GM12878 (cell line): ENCODE measurements around the gene KCNK13. TPM values are rescaled to one million over a fixed set of nuclear protein-coding genes. Genes with fewer than 3 reads are reported as not detected.

Source experiments
- ATAC-seq: fragments of 200-7000 bp; cut with Tn5 transposase; 3 replicates; pipeline ENCODE4 v1.9.1; 2020; ENCODE audit warnings: mild to moderate bottlenecking, moderate library complexity
- BruUV-seq: library from RNA; stranded (reverse); fragments of 400-500 nt; replicated peaks from 2 replicates; lab custom pipeline; 2021; lab: Mats Ljungman, UMichigan
- CTCF ChIA-PET: fragments of 300-600 bp; sonication (Branson Sonifier 250); formaldehyde crosslinking; extraction: SDS; loops from one replicate; lab custom pipeline; 2021; ENCODE audit warnings: inconsistent platforms; lab: Yijun Ruan, JAX
- POLR2A ChIA-PET: fragments of 350-600 bp; formaldehyde crosslinking; extraction: SDS; loops from one replicate; lab custom pipeline; 2021; ENCODE audit warnings: inconsistent platforms; lab: Charles Lee
- RAD21 ChIA-PET: fragments of 300-600 bp; sonication (Branson Sonifier 250); formaldehyde crosslinking; loops from one replicate; lab custom pipeline; 2023; ENCODE audit warnings: antibody characterized with exemption; ENCODE audit not compliant: unreplicated experiment; lab: Charles Lee
- SMC1A ChIA-PET: fragments of 300-600 bp; sonication (Branson Sonifier 250); formaldehyde crosslinking; loops from one replicate; lab custom pipeline; 2023; ENCODE audit not compliant: unreplicated experiment, uncharacterized antibody; lab: Charles Lee
- DNase-seq: peaks from one replicate; pipeline ENCODE4 v3.0.0-alpha.2; 2011; ENCODE audit warnings: low read depth, low spot score
- FAIRE-seq: peaks from 3 replicates; lab custom pipeline; 2011; peaks lifted over from hg19 to GRCh38; lab: Jason Lieb, UNC
- H2AFZ ChIP-seq: 2 replicates; pipeline ENCODE4 v1.6.0; 2011; ENCODE audit warnings: low read depth, low read length, control low read depth; ENCODE audit not compliant: control insufficient read depth
- H3K27ac ChIP-seq: 2 replicates; pipeline ENCODE4 v1.5.1; 2011; ENCODE audit warnings: control low read depth; ENCODE audit not compliant: control insufficient read depth, insufficient read depth
- H3K27me3 ChIP-seq, 2 experiments: replicated peaks in 1 of 2; 2 replicates each; pipeline versions ENCODE4 v1.6.0 to v1.6.1; 2011; ENCODE audit warnings: low read length in 1 of 2; ENCODE audit not compliant: control insufficient read depth in 2 of 2, insufficient read depth in 2 of 2
- H3K36me3 ChIP-seq, 2 experiments: 2 replicates each; pipeline ENCODE4 v1.5.1; 2011; ENCODE audit warnings: low read length in 1 of 2; ENCODE audit not compliant: control insufficient read depth in 2 of 2, insufficient read depth in 2 of 2
- H3K4me1 ChIP-seq: 2 replicates; pipeline ENCODE4 v1.6.1; 2011; ENCODE audit warnings: mild to moderate bottlenecking, low read length, moderate library complexity, mixed read lengths; ENCODE audit not compliant: control insufficient read depth, insufficient read depth
- H3K4me2 ChIP-seq: 2 replicates; pipeline ENCODE4 v1.6.0; 2011; ENCODE audit warnings: control low read depth; ENCODE audit not compliant: control insufficient read depth, insufficient read depth
- H3K4me3 ChIP-seq: fragments of 200-600 bp; sonication (generic); 2 replicates; pipeline ENCODE4 v1.5.1; 2016
- H3K79me2 ChIP-seq: 2 replicates; pipeline ENCODE4 v1.6.0; 2011; ENCODE audit warnings: low read length; ENCODE audit not compliant: control insufficient read depth, insufficient read depth
- H3K9ac ChIP-seq: 2 replicates; pipeline ENCODE4 v1.8.0; 2011; ENCODE audit warnings: low read length, control low read depth, mixed read lengths; ENCODE audit not compliant: control insufficient read depth, insufficient read depth
- H3K9me3 ChIP-seq: replicated peaks from 3 replicates; pipeline ENCODE4 v1.5.1; 2011; ENCODE audit warnings: mild to moderate bottlenecking, low read length; ENCODE audit not compliant: control insufficient read depth, insufficient read depth
- H4K20me1 ChIP-seq: 2 replicates; pipeline ENCODE4 v1.6.0; 2011; ENCODE audit not compliant: control insufficient read depth, insufficient read depth
- ATF7 ChIP-seq: fragments of 450-650 bp; IDR thresholded peaks from 2 replicates; pipeline ENCODE4 v1.6.1; 2016; ENCODE audit warnings: low read depth, mild to moderate bottlenecking
- CBX3 ChIP-seq: fragments of 200-600 bp; sonication (generic); IDR thresholded peaks from 2 replicates; pipeline ENCODE4 v1.6.1; 2016; ENCODE audit warnings: low read depth, borderline replicate concordance
- CEBPB ChIP-seq, 2 experiments: fragments of 150-350 bp in 1 of 2; IDR thresholded peaks; 2 replicates each; pipeline ENCODE4 v1.6.1; 2012 to 2014; ENCODE audit warnings: low read depth in 2 of 2, low read length in 2 of 2, borderline replicate concordance in 1 of 2, inconsistent platforms in 1 of 2
- CREM ChIP-seq: IDR thresholded peaks from 2 replicates; pipeline ENCODE4 v1.6.1; 2014; ENCODE audit warnings: antibody characterized with exemption, low read depth
- CUX1 ChIP-seq: IDR thresholded peaks from 2 replicates; pipeline ENCODE4 v1.6.1; 2012; ENCODE audit warnings: improper control_type of control experiment, low read depth, low read length; ENCODE audit not compliant: insufficient replicate concordance
- GABPA ChIP-seq: IDR thresholded peaks from 2 replicates; pipeline ENCODE4 v1.6.1; 2014; ENCODE audit warnings: antibody characterized with exemption, low read depth, mild to moderate bottlenecking, inconsistent platforms
- HDAC6 ChIP-seq: fragments of 200-600 bp; sonication (generic); IDR thresholded peaks from one replicate; pipeline ENCODE4 v1.8.0; 2017; ENCODE audit warnings: antibody characterized with exemption; ENCODE audit not compliant: unreplicated experiment
- HSF1 ChIP-seq: fragments of 150-350 bp; IDR thresholded peaks from 2 replicates; pipeline ENCODE4 v1.6.1; 2014; ENCODE audit warnings: mild to moderate bottlenecking, low read depth, low read length
- IKZF2 ChIP-seq, 2 experiments: fragments of 450-650 bp; IDR thresholded peaks; 2 replicates each; pipeline ENCODE4 v1.6.1; 2017; ENCODE audit warnings: mild to moderate bottlenecking in 2 of 2, moderate library complexity in 2 of 2
- JUNB ChIP-seq: IDR thresholded peaks from 2 replicates; pipeline ENCODE4 v1.6.1; 2016; ENCODE audit warnings: antibody characterized with exemption, mild to moderate bottlenecking
- NBN ChIP-seq: fragments of 450-650 bp; IDR thresholded peaks from 2 replicates; pipeline ENCODE4 v1.6.1; 2016
- NR2C1 ChIP-seq: fragments of 450-650 bp; IDR thresholded peaks from 2 replicates; pipeline ENCODE4 v1.6.1; 2017; ENCODE audit warnings: antibody characterized with exemption, mild to moderate bottlenecking, moderate library complexity
- RCOR1 ChIP-seq: conservative IDR thresholded peaks from 2 replicates; pipeline ENCODE4 v1.6.1; 2012; ENCODE audit warnings: low read depth, low read length, improper control_type of control experiment
- RFX5 ChIP-seq: IDR thresholded peaks from 2 replicates; pipeline ENCODE4 v1.6.1; 2011; ENCODE audit warnings: low read depth, low read length, improper control_type of control experiment
- SP1 ChIP-seq: IDR thresholded peaks from one replicate; pipeline ENCODE4 v1.6.1; 2011; ENCODE audit warnings: low read depth, low read length
- SRF ChIP-seq, 2 experiments: IDR thresholded peaks; 2 replicates each; pipeline ENCODE4 v1.6.1; 2011; ENCODE audit warnings: low read depth in 2 of 2, low read length in 2 of 2, mild to moderate bottlenecking in 1 of 2, moderate library complexity in 1 of 2
- TCF7 ChIP-seq: IDR thresholded peaks from 2 replicates; pipeline ENCODE4 v1.6.1; 2014; ENCODE audit warnings: antibody characterized with exemption, borderline replicate concordance
- YY1 ChIP-seq: IDR thresholded peaks from 2 replicates; pipeline ENCODE4 v1.6.1; 2011; ENCODE audit warnings: low read depth, mild to moderate bottlenecking, low read length
- ZNF217 ChIP-seq: fragments of 450-650 bp; IDR thresholded peaks from 2 replicates; pipeline ENCODE4 v1.6.1; 2017; ENCODE audit warnings: antibody characterized with exemption, mild to moderate bottlenecking
- ZNF384 ChIP-seq: IDR thresholded peaks from 2 replicates; pipeline ENCODE4 v1.6.1; 2012; ENCODE audit warnings: low read depth, mild to moderate bottlenecking, low read length, improper control_type of control experiment, borderline replicate concordance
- WGBS: methylation state at CpG from one replicate; pipeline ENCODE4 v1.1.6; 2016; ENCODE audit warnings: low lambda C conversion rate; ENCODE audit not compliant: insufficient replicate concordance, insufficient coverage; ENCODE audit errors: missing lambda C conversion rate; 5-methylcytosine and 5-hydroxymethylcytosine counted together
- in situ Hi-C: fragments of 300-500 bp; cut with MboI; formaldehyde crosslinking; loops from 9 replicates; pipeline ENCODE4 v1.14.3; 2018; ENCODE audit warnings: mixed read lengths
- intact Hi-C: fragments of 100-400 bp; cut with micrococcal nuclease; formaldehyde crosslinking; loops from one replicate; pipeline ENCODE4 v1.14.2; 2022; ENCODE audit not compliant: unreplicated experiment
- polyA plus RNA-seq, 11 experiments: library from polyadenylated mRNA; depleted of rRNA in 4 of 11; unstranded in 6 of 11; stranded (reverse) in 5 of 11; fragments of >200 nt; fragmentation: Nextera tagmentation in 4 of 11; fragmentation: Illumina TruSeq in 1 of 11; extraction: Ambion mirVana in 4 of 11; extraction: Trizol in 1 of 11; gene quantifications; 1 replicate in 1 of 11; 2 replicates in 10 of 11; pipeline versions ENCODE4 v1.2.1 to v1.2.3, GENCODE V29; 2011 to 2016; ENCODE audit warnings: inconsistent platforms in 2 of 11, missing spikeins in 2 of 11, low read depth in 1 of 11
- total RNA-seq, 4 experiments: library from RNA; depleted of rRNA in 3 of 4; stranded (reverse); fragments of >200 nt in 3 of 4; fragmentation: Illumina TruSeq in 1 of 4; extraction: Trizol in 1 of 4; gene quantifications; 2 replicates each; pipeline versions ENCODE4 v1.2.1 to v1.2.3, GENCODE V29; 2013 to 2021

Gene KCNK13
- total and polyA plus RNA-seq, 10 of the 15 experiments (the other 5 are each of a cell fraction or from before 2014, with no cell fraction given): not detected

- WGBS: 7% methylated on average over 54 of the region's 80 CpGs
- H3K4me2 ChIP-seq: peak overlapping the region; percentile 94
- TF ChIP-seq CEBPB (IDR thresholded peaks at IDR 0.05; ENCODE audit: borderline replicate concordance in 1 of 2, low read depth in 2 of 2, low read length in 2 of 2): no peak
- TF ChIP-seq SRF (IDR thresholded peaks at IDR 0.05; ENCODE audit: low read depth in 2 of 2, low read length in 2 of 2): no peak
- no peak for TF ChIP-seq RFX5
- no peak for TF ChIP-seq IKZF2 (IDR thresholded peaks at IDR 0.05)
- TF ChIP-seq SP1: no peak
- no peak for TF ChIP-seq ZNF217
- TF ChIP-seq RCOR1: no peak
- no peak for TF ChIP-seq NR2C1
- TF ChIP-seq CUX1: no peak
- TF ChIP-seq GABPA: no peak
- no peak for TF ChIP-seq JUNB
- TF ChIP-seq TCF7: no peak
- no peak for TF ChIP-seq HSF1
- no peak for TF ChIP-seq ATF7
- no peak for TF ChIP-seq YY1
- no peak for TF ChIP-seq NBN
- TF ChIP-seq HDAC6: peak; percentile 70
- no peak for TF ChIP-seq ZNF384
- no peak for TF ChIP-seq CBX3
- TF ChIP-seq CREM: no peak
Measured at GRCh38 chr14:90060312-90060964, 1.4 kb upstream of the KCNK13 start.

More at GRCh38 chr14:90060312-90060964, 1.4 kb upstream of the KCNK13 start:
- Histone ChIP-seq H2AFZ (peak overlapping the region; percentile 42), H3K4me3 (peak overlapping the region; percentile 65), H3K9ac (no peak overlapping the region), H3K36me3 (no peaks in the 10 kb centered on the region), H3K27ac (no peak overlapping the region), H3K27me3 (peaks cover 19 to 30% of the 10 kb centered on the region in 2 experiments), H4K20me1 (no peaks in the 10 kb centered on the region), H3K79me2 (no peaks in the 10 kb centered on the region), H3K9me3 (peaks cover 3% of the 10 kb centered on the region; the same call in 2 of the 3 replicates), H3K4me1 (peaks cover 16% of the 10 kb centered on the region)
- in situ Hi-C loops: no loop called here
- intact Hi-C loops: loop anchor here (2.0 kb wide), 1 partner anchor 88 kb away; no protein-coding TSS in a partner anchor
- ATAC-seq (peak; percentile 83), DNase-seq (no peak), FAIRE-seq (no peak)
- ChIA-PET RAD21 (no interaction called here), SMC1A (no interaction called here), POLR2A (no interaction called here), CTCF (interaction anchor here (0.7 to 0.9 kb wide), 3 partner anchors 86 to 121 kb away, joined by 3 to 6 read pairs (median 4); no protein-coding TSS in a partner anchor)
- BruUV-seq: no TSS peak
